H1 (cell line): ENCODE results near the gene CCNI2. TPM values are rescaled to one million over a fixed set of nuclear protein-coding genes. Genes with fewer than 3 reads are reported as not detected.

Experiments
- BRCA1 ChIP-seq: IDR thresholded peaks from 2 replicates; pipeline ENCODE4 v1.6.1; 2012; ENCODE audit warnings: low read depth, low read length, improper control_type of control experiment
- CHD1 ChIP-seq: IDR thresholded peaks from 2 replicates; pipeline ENCODE4 v1.6.1; 2012; ENCODE audit warnings: low read depth, low read length, improper control_type of control experiment
- MAFK ChIP-seq: IDR thresholded peaks from 2 replicates; pipeline ENCODE4 v1.6.1; 2012; ENCODE audit warnings: low read depth, mild to moderate bottlenecking, improper control_type of control experiment, low read length
- SAP30 ChIP-seq: fragments of 300-600 bp; sonication (generic); IDR thresholded peaks from 2 replicates; pipeline ENCODE4 v1.7.1; 2012; ENCODE audit warnings: low read length, moderate library complexity, mild to moderate bottlenecking, inconsistent platforms; ENCODE audit not compliant: insufficient read depth, insufficient replicate concordance
- ZNF274 ChIP-seq: IDR thresholded peaks from 2 replicates; pipeline ENCODE4 v1.7.0; 2012; ENCODE audit warnings: low read length, borderline replicate concordance; ENCODE audit errors: extremely low read depth
- polyA plus RNA-seq, 7 experiments: library from polyadenylated mRNA; depleted of rRNA in 3 of 7; stranded (reverse) in 5 of 7; unstranded in 2 of 7; fragments of >200 nt in 5 of 7; fragments of 200-250 nt in 2 of 7; gene quantifications; 1 replicate in 5 of 7; 2 replicates in 1 of 7; 4 replicates in 1 of 7; pipeline versions ENCODE4 v1.2.1 to v1.2.3, GENCODE V29; 2011 to 2013; ENCODE audit warnings: missing spikeins in 2 of 7, mixed read lengths in 2 of 7
- total RNA-seq: library from RNA; stranded (reverse); fragmentation: NEBNext Ultra II Directional; extraction: Animal tissue kit (Norgen Biotek cat#: 25700); gene quantifications from 2 replicates; pipeline ENCODE4 v1.2.1, GENCODE V29; 2021

Gene CCNI2
- total and polyA plus RNA-seq, 2 of the 8 experiments (the other 6 are each of a cell fraction or from before 2014, with no cell fraction given): 1.3 to 1.4 TPM

GRCh38 chr5:132781029-132781428 is 33.8 kb downstream of the CCNI2 start (continued):
- TF ChIP-seq ZNF274 (no peak), MAFK (no peak), SAP30 (no peak), CHD1 (no peak), BRCA1 (no peak)
